Calu3 (cell line): ENCODE measurements around the gene TSPAN9. TPM values are rescaled to one million over a fixed set of nuclear protein-coding genes. Genes with fewer than 3 reads are reported as not detected.
A peak's percentile ranks its signal among the peaks of the same experiment; 100 is the strongest.

Experiments used
- BruUV-seq: library from RNA; stranded (reverse); fragments of 400-500 nt; replicated peaks from 2 replicates; lab custom pipeline; 2021; lab: Mats Ljungman, UMichigan
- CTCF ChIA-PET: fragments of 300-600 bp; sonication (Branson Sonifier 250); formaldehyde crosslinking; loops from one replicate; lab custom pipeline; 2022; ENCODE audit warnings: antibody characterized with exemption; lab: Charles Lee
- DNase-seq: peaks from one replicate; pipeline ENCODE4 v3.0.0; 2022
- H3K27ac Mint-ChIP-seq: one replicate; pipeline ENCODE4 v1.8.0; 2022; ENCODE audit warnings: mixed read lengths; ENCODE audit not compliant: unreplicated experiment
- H3K27me3 Mint-ChIP-seq: one replicate; pipeline ENCODE4 v1.8.0; 2022; ENCODE audit warnings: mixed read lengths; ENCODE audit not compliant: unreplicated experiment
- H3K36me3 Mint-ChIP-seq: one replicate; pipeline ENCODE4 v1.8.0; 2022; ENCODE audit warnings: mild to moderate bottlenecking, moderate library complexity, mixed read lengths; ENCODE audit not compliant: insufficient read depth, unreplicated experiment
- H3K4me1 Mint-ChIP-seq: one replicate; pipeline ENCODE4 v1.8.0; 2022; ENCODE audit warnings: mild to moderate bottlenecking, low read depth, mixed read lengths; ENCODE audit not compliant: unreplicated experiment
- H3K4me3 Mint-ChIP-seq: one replicate; pipeline ENCODE4 v1.8.0; 2022; ENCODE audit warnings: mild to moderate bottlenecking, low read depth, moderate library complexity, mixed read lengths; ENCODE audit not compliant: unreplicated experiment
- H3K9me3 Mint-ChIP-seq: one replicate; pipeline ENCODE4 v1.8.0; 2022; ENCODE audit warnings: low read depth, mixed read lengths; ENCODE audit not compliant: unreplicated experiment
- CTCF ChIP-seq: fragments of 200-600 bp; IDR thresholded peaks from one replicate; pipeline ENCODE4 v1.8.0; 2022; ENCODE audit warnings: antibody characterized with exemption; ENCODE audit not compliant: unreplicated experiment
- intact Hi-C: fragments of 100-400 bp; cut with micrococcal nuclease; formaldehyde crosslinking; loops from one replicate; pipeline ENCODE4 v1.10.0; 2022; ENCODE audit not compliant: unreplicated experiment
- total RNA-seq: library from RNA; stranded (reverse); gene quantifications from 2 replicates; pipeline ENCODE4 v1.2.3, GENCODE V29; 2022

The TSPAN9 gene
- total RNA-seq, 1 experiment from 2014 or later: 6.0 TPM

GRCh38 chr12:3308609-3309008, 231.4 kb downstream of the TSPAN9 start:
- no peak for DNase-seq
- H3K27ac Mint-ChIP-seq: no peak overlapping the region
- intact Hi-C loops: no loop called here
- H3K36me3 Mint-ChIP-seq: peaks cover 11% of the 10 kb centered on the region
- CTCF ChIA-PET: no interaction called here
- TF ChIP-seq CTCF: no peak
- H3K4me1 Mint-ChIP-seq: peaks cover 28% of the 10 kb centered on the region
- BruUV-seq: no TSS peak
- H3K9me3 Mint-ChIP-seq: no peaks in the 10 kb centered on the region
- H3K4me3 Mint-ChIP-seq: no peak overlapping the region
- peaks cover 19% of the 10 kb centered on the region for H3K27me3 Mint-ChIP-seq

GRCh38 chr12:3309805-3310204, 232.6 kb downstream of the TSPAN9 start:
- CTCF ChIA-PET: interaction anchor here (2.7 kb wide), 1 partner anchor 9 kb away, joined by 24 read pairs; no protein-coding TSS in a partner anchor
- BruUV-seq: no TSS peak
- H3K4me1 Mint-ChIP-seq: peaks cover 19% of the 10 kb centered on the region
- TF ChIP-seq CTCF: no peak
- intact Hi-C loops: loop anchor here (5.0 kb wide), 1 partner anchor 147 kb away; no protein-coding TSS in a partner anchor
- H3K9me3 Mint-ChIP-seq: no peaks in the 10 kb centered on the region
- no peak overlapping the region for H3K4me3 Mint-ChIP-seq
- no peak overlapping the region for H3K27ac Mint-ChIP-seq
- H3K36me3 Mint-ChIP-seq: peaks cover 15% of the 10 kb centered on the region
- DNase-seq: no peak
- peaks cover 29% of the 10 kb centered on the region for H3K27me3 Mint-ChIP-seq

GRCh38 chr12:3310271-3311026, 233.3 kb downstream of the TSPAN9 start:
- H3K27me3 Mint-ChIP-seq: peaks cover 29% of the 10 kb centered on the region
- intact Hi-C loops: loop anchor here (5.0 kb wide), 1 partner anchor 147 kb away; no protein-coding TSS in a partner anchor
- no TSS peak for BruUV-seq
- no peak overlapping the region for H3K27ac Mint-ChIP-seq
- CTCF ChIA-PET: interaction anchor here (2.7 kb wide), 1 partner anchor 10 kb away, joined by 24 read pairs; no protein-coding TSS in a partner anchor
- TF ChIP-seq CTCF: no peak
- no peaks in the 10 kb centered on the region for H3K9me3 Mint-ChIP-seq
- no peak overlapping the region for H3K4me3 Mint-ChIP-seq
- no peak for DNase-seq
- peaks cover 15% of the 10 kb centered on the region for H3K36me3 Mint-ChIP-seq
- H3K4me1 Mint-ChIP-seq: peaks cover 23% of the 10 kb centered on the region

- Mint-ChIP-seq H3K4me1 (peaks cover 29% of the 10 kb centered on the region), H3K4me3 (no peak overlapping the region), H3K27me3 (peaks cover 29% of the 10 kb centered on the region), H3K36me3 (peaks cover 15% of the 10 kb centered on the region), H3K27ac (peak overlapping the region; percentile 65), H3K9me3 (no peaks in the 10 kb centered on the region)
- peak; percentile 90 for DNase-seq
- TF ChIP-seq CTCF: no peak
- no TSS peak for BruUV-seq
- CTCF ChIA-PET: interaction anchor here (0.7 to 2.7 kb wide), 2 partner anchors 11 to 966 kb away, joined by 3 to 24 read pairs; no protein-coding TSS in a partner anchor
- intact Hi-C loops: loop anchor here (5.0 kb wide), 1 partner anchor 146 kb away; no protein-coding TSS in a partner anchor
Observed at GRCh38 chr12:3311027-3311402, 233.8 kb downstream of the TSPAN9 start.
